Stimulated activated CD8-positive, alpha-beta memory T cell treated with anti-CD3 and anti-CD28 coated beads, Interleukin-4, amount 100 ng/mL, for 1 hour (primary cell): ENCODE data around the gene TSPAN11.

Experiments
- DNase-seq, 2 donors: peaks; one replicate each; pipeline ENCODE4 v3.0.0-alpha.2; 2020; ENCODE audit warnings: low read depth in 2 of 2, low spot score in 1 of 2

Gene TSPAN11

DNA sequence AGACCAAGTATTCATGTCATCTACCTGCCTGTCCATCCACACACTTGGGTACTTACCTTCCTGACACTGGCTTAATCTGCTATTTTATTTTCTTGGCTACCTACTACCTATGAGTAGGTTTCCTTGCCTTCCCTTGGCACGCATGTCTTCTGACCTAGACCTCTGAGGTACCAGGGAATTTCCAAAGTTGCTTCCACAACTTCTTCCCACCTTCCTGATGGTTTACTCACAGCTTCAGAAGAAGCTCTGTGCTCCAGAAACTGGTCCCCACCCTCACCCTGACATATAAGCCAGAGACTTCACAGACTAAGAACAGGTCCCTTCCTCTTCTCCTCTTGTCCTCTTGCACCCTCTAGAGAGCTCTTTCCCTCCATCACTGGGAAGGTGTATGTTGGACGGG is 111.4 kb downstream of the TSPAN11 start:
- DNase-seq: no peak

- no peak for DNase-seq
These were observed 114.6 kb downstream of the TSPAN11 start for GRCh38 chr12:31041033-31041564.
